ENCODE results near the gene INPP4B. TPM values are rescaled to one million over a fixed set of nuclear protein-coding genes. Genes with fewer than 3 reads are reported as not detected.
A peak's percentile ranks its signal among the peaks of the same experiment; 100 is the strongest.

INPP4B gene
- polyA plus RNA-seq, 6 donors from 2014 or later = 0.13 to 0.39 (median 0.16) TPM; not detected in 1

GRCh38 chr4:142331646-142332045, 514.5 kb downstream of the INPP4B start:
- Mint-ChIP-seq H3K4me1 (no peaks in the 10 kb centered on the region), H3K27ac (no peak overlapping the region), H3K27me3 (no peaks in the 10 kb centered on the region), H3K4me3 (no peak overlapping the region), H3K36me3 (no peaks in the 10 kb centered on the region), H3K9me3 (no peaks in the 10 kb centered on the region)
- no peak for DNase-seq
- no peak for ATAC-seq (ENCODE audit: low read depth in 2 of 2)

DNA sequence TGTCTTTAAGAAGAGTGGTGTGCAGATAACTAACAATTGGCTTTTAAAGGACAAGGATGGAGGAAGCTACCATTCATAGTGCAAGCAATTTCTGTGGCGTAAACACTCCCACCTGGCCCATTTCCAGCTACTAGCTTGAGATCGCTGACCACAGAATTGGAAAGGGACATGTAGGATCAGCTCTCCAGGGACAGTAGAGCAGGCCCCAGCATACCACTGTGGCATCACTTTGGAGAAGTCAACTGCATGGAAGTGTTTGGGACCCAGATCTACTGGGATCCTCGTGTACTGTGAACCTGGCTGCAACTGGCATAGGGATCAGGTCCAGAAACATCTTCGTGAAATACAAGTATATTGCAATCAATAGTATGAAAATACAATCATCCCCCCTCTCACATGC, 515.0 kb downstream of the INPP4B start:
- ATAC-seq (ENCODE audit: low read depth in 2 of 2) = no peak
- no peaks in the 10 kb centered on the region for H3K36me3 Mint-ChIP-seq
- H3K27me3 Mint-ChIP-seq = no peaks in the 10 kb centered on the region
- H3K4me3 Mint-ChIP-seq = no peak overlapping the region
- no peak overlapping the region for H3K27ac Mint-ChIP-seq
- no peaks in the 10 kb centered on the region for H3K4me1 Mint-ChIP-seq
- no peaks in the 10 kb centered on the region for H3K9me3 Mint-ChIP-seq
- no peak for DNase-seq

- no peak for DNase-seq
- ATAC-seq (ENCODE audit: low read depth in 2 of 2) = no peak
- no peak overlapping the region for H3K4me3 Mint-ChIP-seq
- H3K36me3 Mint-ChIP-seq = no peaks in the 10 kb centered on the region
- no peaks in the 10 kb centered on the region for H3K27me3 Mint-ChIP-seq
- H3K4me1 Mint-ChIP-seq = no peaks in the 10 kb centered on the region
- H3K9me3 Mint-ChIP-seq = no peaks in the 10 kb centered on the region
- H3K27ac Mint-ChIP-seq = no peak overlapping the region
Measured at GRCh38 chr4:142330311-142330710, 515.8 kb downstream of the INPP4B start.

GRCh38 chr4:142329313-142329712, 516.8 kb downstream of the INPP4B start:
- no peak for DNase-seq
- H3K27me3 Mint-ChIP-seq = no peaks in the 10 kb centered on the region
- no peak overlapping the region for H3K27ac Mint-ChIP-seq
- ATAC-seq (ENCODE audit: low read depth in 2 of 2) = no peak
- no peaks in the 10 kb centered on the region for H3K36me3 Mint-ChIP-seq
- no peaks in the 10 kb centered on the region for H3K4me1 Mint-ChIP-seq
- H3K4me3 Mint-ChIP-seq = no peak overlapping the region
- H3K9me3 Mint-ChIP-seq = no peaks in the 10 kb centered on the region

- Mint-ChIP-seq H3K27ac (no peak overlapping the region), H3K27me3 (peaks cover 0 to 5% (median 0%) of the 10 kb centered on the region in 3 donors), H3K4me3 (no peak overlapping the region), H3K4me1 (no peaks in the 10 kb centered on the region), H3K9me3 (peaks cover 0 to 7% (median 0%) of the 10 kb centered on the region in 7 donors), H3K36me3 (no peaks in the 10 kb centered on the region)
- DNase-seq (no peak), ATAC-seq (ENCODE audit: low read depth in 2 of 2) (no peak)
Measured at GRCh38 chr4:142326181-142326580, 519.9 kb downstream of the INPP4B start.

DNA sequence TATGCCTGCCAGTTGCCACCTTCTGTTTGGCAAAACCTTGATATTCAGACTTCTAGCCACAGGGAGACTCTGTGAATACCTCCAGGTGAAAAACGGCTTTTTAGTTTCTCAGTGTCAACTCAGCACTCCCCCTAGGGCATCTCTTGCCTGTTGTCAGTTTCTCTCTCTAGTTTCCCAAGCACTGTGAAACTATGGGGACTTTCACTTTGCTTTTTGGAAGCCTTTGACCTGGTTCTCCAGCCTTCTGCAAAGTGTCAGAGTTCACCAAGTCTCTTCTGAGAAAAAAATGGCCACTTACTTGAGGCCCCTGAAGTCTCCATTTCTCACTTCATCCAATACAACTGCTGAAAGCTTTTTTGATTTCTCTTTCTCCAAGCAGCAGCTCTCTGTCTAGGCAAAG, 521.5 kb downstream of the INPP4B start:
- Mint-ChIP-seq H3K4me3 (no peak overlapping the region), H3K27ac (peak overlapping the region in 1 of 6 donors; percentile 34), H3K4me1 (no peaks in the 10 kb centered on the region), H3K36me3 (no peaks in the 10 kb centered on the region), H3K27me3 (peaks cover 0 to 5% (median 0%) of the 10 kb centered on the region in 3 donors), H3K9me3 (peaks cover 0 to 8% (median 0%) of the 10 kb centered on the region in 7 donors)
- no peak for ATAC-seq (ENCODE audit: low read depth in 2 of 2)
- no peak for DNase-seq

GRCh38 chr4:142322996-142323395, 523.1 kb downstream of the INPP4B start:
- H3K4me3 Mint-ChIP-seq = no peak overlapping the region
- H3K27ac Mint-ChIP-seq = no peak overlapping the region
- peaks cover 0 to 5% (median 0%) of the 10 kb centered on the region in 3 donors for H3K27me3 Mint-ChIP-seq
- DNase-seq (no peak), ATAC-seq (ENCODE audit: low read depth in 2 of 2) (no peak)
- peaks cover 0 to 8% (median 0%) of the 10 kb centered on the region in 7 donors for H3K9me3 Mint-ChIP-seq
- no peaks in the 10 kb centered on the region for H3K4me1 Mint-ChIP-seq
- no peaks in the 10 kb centered on the region for H3K36me3 Mint-ChIP-seq

GRCh38 chr4:142318280-142318679, 527.8 kb downstream of the INPP4B start:
- peaks cover 0 to 3% (median 0%) of the 10 kb centered on the region in 3 donors for H3K4me1 Mint-ChIP-seq
- ATAC-seq (ENCODE audit: low read depth in 2 of 2) (no peak), DNase-seq (no peak)
- no peak overlapping the region for H3K27ac Mint-ChIP-seq
- H3K27me3 Mint-ChIP-seq = peaks cover 0 to 5% (median 0%) of the 10 kb centered on the region in 3 donors
- no peak overlapping the region for H3K4me3 Mint-ChIP-seq
- H3K9me3 Mint-ChIP-seq = peaks cover 0 to 8% (median 0%) of the 10 kb centered on the region in 7 donors
- H3K36me3 Mint-ChIP-seq = no peaks in the 10 kb centered on the region

- peaks cover 0 to 10% (median 0%) of the 10 kb centered on the region in 3 donors for H3K4me1 Mint-ChIP-seq
- ATAC-seq (ENCODE audit: low read depth in 2 of 2) (no peak), DNase-seq (no peak)
- no peaks in the 10 kb centered on the region for H3K36me3 Mint-ChIP-seq
- H3K27ac Mint-ChIP-seq = no peak overlapping the region
- H3K9me3 Mint-ChIP-seq = peaks cover 0 to 8% (median 0%) of the 10 kb centered on the region in 7 donors
- H3K27me3 Mint-ChIP-seq = peaks cover 0 to 5% (median 0%) of the 10 kb centered on the region in 3 donors
- H3K4me3 Mint-ChIP-seq = no peak overlapping the region
Measured at GRCh38 chr4:142316913-142317312, 529.2 kb downstream of the INPP4B start.

DNA sequence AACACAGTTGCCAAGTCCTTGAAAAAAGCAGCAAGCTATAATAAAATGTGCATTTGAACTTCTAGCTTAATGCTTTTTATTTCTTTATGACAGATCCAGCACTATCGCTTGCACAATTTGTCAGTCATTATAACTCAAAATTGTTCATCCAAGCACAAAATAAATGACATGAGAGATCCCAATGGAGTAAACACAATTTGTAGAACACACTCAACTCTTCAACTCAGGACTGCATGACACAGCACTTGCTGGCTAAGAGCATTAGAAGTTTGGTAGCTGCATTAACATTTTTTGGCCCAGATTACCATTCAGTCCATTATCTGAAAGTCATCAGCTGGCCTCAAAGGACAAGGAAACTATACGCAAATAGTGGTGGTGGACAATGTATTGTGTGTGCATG, 530.1 kb downstream of the INPP4B start:
- Mint-ChIP-seq H3K27me3 (no peaks in the 10 kb centered on the region), H3K4me1 (peaks cover 0 to 10% (median 0%) of the 10 kb centered on the region in 3 donors), H3K27ac (no peak overlapping the region), H3K9me3 (peaks cover 0 to 1% (median 0%) of the 10 kb centered on the region in 7 donors), H3K4me3 (no peak overlapping the region), H3K36me3 (no peaks in the 10 kb centered on the region)
- ATAC-seq (ENCODE audit: low read depth in 2 of 2) = no peak
- no peak for DNase-seq

DNA sequence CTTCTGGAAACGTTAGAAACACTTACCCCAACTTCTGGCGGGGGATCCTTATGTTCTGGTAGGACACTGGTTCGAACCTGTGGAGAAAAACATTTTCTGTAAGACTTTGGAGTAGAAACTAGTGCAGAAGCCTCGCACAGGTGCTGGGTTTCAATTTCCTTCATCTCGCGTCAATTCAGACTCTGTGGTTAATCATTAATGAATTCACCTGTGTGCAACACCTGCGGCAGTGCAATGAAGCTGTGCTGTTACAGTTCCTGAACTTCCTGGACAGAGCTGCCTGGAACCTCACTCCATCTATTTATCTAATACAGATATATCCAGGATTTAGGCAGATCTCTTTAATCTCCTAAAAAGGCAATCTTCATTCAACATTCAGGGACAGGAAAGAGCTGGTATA, 531.4 kb downstream of the INPP4B start:
- H3K27me3 Mint-ChIP-seq = no peaks in the 10 kb centered on the region
- DNase-seq (no peak), ATAC-seq (ENCODE audit: low read depth in 2 of 2) (no peak)
- no peak overlapping the region for H3K4me3 Mint-ChIP-seq
- peaks cover 0 to 10% (median 0%) of the 10 kb centered on the region in 3 donors for H3K4me1 Mint-ChIP-seq
- no peaks in the 10 kb centered on the region for H3K36me3 Mint-ChIP-seq
- peaks cover 0 to 1% (median 0%) of the 10 kb centered on the region in 7 donors for H3K9me3 Mint-ChIP-seq
- no peak overlapping the region for H3K27ac Mint-ChIP-seq

DNA sequence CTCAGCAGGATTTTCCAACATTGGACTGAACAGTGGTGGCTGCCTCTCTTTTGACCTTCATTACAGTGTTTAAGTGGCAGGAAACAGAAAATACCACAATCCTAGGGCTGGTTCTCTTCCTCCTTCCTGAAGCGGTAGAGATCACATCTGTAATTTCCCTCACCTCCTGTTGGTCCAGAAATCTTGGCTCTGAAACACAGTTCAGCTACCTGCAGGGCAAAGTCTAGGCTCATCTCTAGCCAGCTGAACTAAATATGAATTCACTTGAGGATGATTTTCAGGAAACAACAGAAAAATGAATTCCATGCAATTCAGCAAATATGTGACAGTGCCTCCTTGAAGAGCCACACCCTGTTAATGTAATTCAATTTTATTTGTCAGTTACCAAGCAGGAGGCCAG, 531.9 kb downstream of the INPP4B start:
- Mint-ChIP-seq H3K27me3 (no peaks in the 10 kb centered on the region), H3K4me1 (peaks cover 0 to 10% (median 0%) of the 10 kb centered on the region in 3 donors), H3K9me3 (peaks cover 0 to 1% (median 0%) of the 10 kb centered on the region in 7 donors), H3K4me3 (no peak overlapping the region), H3K36me3 (no peaks in the 10 kb centered on the region), H3K27ac (no peak overlapping the region)
- no peak for DNase-seq
- no peak for ATAC-seq (ENCODE audit: low read depth in 2 of 2)

DNA sequence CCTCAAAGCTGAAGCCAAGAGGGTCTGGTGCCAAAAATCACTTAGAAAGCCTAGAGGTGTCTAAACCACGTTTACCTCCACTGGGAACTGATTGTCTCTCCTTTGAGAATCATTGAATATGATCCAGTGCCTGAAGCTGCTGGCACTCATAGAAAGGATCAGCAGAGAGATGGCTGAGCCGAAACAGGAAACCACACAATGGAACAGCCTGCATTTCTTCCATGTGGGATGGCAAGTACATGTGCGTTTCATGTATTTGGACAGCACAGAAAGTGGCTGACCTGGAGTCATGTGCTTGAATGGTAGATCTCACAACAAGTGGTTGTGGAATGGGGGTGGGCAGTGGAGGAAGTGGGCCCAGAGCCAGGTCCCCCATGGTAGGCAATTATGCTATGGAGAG, 533.7 kb downstream of the INPP4B start:
- DNase-seq (no peak), ATAC-seq (ENCODE audit: low read depth in 2 of 2) (no peak)
- Mint-ChIP-seq H3K36me3 (no peaks in the 10 kb centered on the region), H3K9me3 (peaks cover 0 to 1% (median 0%) of the 10 kb centered on the region in 7 donors), H3K4me3 (no peak overlapping the region), H3K27me3 (no peaks in the 10 kb centered on the region), H3K4me1 (peaks cover 0 to 10% (median 0%) of the 10 kb centered on the region in 3 donors), H3K27ac (no peak overlapping the region)

GRCh38 chr4:142311916-142312315, 534.2 kb downstream of the INPP4B start:
- Mint-ChIP-seq H3K27ac (no peak overlapping the region), H3K36me3 (no peaks in the 10 kb centered on the region)

GRCh38 chr4:142309772-142310171, 536.3 kb downstream of the INPP4B start:
- peaks cover 0 to 10% (median 0%) of the 10 kb centered on the region in 3 donors for H3K4me1 Mint-ChIP-seq
- H3K36me3 Mint-ChIP-seq = no peaks in the 10 kb centered on the region
- peak overlapping the region in 1 of 6 donors; percentile 16 for H3K27ac Mint-ChIP-seq
- no peak overlapping the region for H3K4me3 Mint-ChIP-seq
- no peaks in the 10 kb centered on the region for H3K27me3 Mint-ChIP-seq
- DNase-seq (no peak), ATAC-seq (ENCODE audit: low read depth in 2 of 2) (no peak)
- no peaks in the 10 kb centered on the region for H3K9me3 Mint-ChIP-seq

More at GRCh38 chr4:142311916-142312315, 534.2 kb downstream of the INPP4B start:
- Mint-ChIP-seq H3K27me3 (no peaks in the 10 kb centered on the region), H3K9me3 (peaks cover 0 to 1% (median 0%) of the 10 kb centered on the region in 7 donors), H3K4me1 (peaks cover 0 to 10% (median 0%) of the 10 kb centered on the region in 3 donors), H3K4me3 (no peak overlapping the region)
- DNase-seq (no peak), ATAC-seq (ENCODE audit: low read depth in 2 of 2) (no peak)
